HG02870 (cell line): Measurements from ENCODE around the gene AP3S1.
"Not testable (repeated sequence)": the region's sequence is repeated elsewhere in the genome, so short reads cannot be mapped to it uniquely, and the experiment has no call there.

Source experiments
- ATAC-seq: cut with Tn5 transposase; IDR thresholded peaks from one replicate; pipeline ENCODE4 v1.9.1; 2021; ENCODE audit warnings: mild to moderate bottlenecking, moderate library complexity; ENCODE audit not compliant: unreplicated experiment

AP3S1 gene

DNA sequence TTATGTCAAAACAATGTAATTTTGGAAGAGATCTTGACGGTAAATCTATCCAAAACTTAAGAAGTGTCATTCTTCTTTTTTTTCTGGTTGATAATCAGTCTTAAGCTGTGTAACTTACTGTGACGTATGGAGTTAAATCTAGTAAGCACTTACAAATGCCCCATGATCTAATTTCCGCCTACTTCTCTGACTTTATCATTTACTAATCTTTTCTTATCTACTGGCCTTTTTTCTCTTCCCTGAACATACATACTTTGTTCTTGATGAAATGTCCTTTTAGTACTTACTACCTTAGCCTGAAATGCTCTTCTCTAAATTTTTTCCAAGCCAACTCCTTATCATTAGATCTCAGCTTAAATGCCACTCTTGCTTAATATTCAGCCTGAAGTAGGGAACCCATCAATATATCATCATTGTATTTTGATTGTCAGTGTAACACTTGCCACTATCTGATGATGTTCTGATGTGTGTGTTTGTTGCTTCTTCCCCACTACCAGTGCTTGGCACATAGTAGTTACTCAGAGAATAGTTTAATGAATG lies 27.6 kb downstream of the AP3S1 start:
- ATAC-seq, result no peak

DNA sequence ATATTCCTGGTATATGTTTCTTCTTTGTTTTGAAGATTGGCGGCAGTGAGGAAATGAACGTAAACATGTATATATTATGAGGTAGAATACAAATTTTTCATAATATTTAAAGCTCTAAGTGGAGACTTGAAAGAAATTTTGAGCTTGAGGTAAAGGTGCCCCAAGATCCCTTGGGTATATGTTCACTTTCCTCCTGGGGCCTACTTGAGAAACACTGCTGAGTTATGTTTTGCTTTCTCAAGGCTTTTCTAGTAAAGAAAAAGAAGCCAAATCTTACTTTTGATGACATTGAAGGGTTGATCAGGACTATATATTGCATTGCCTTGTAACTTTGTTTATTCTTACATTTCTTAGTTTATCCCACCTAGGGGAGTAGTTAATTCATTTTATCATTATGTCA lies 30.7 kb downstream of the AP3S1 start:
- no peak for ATAC-seq

DNA sequence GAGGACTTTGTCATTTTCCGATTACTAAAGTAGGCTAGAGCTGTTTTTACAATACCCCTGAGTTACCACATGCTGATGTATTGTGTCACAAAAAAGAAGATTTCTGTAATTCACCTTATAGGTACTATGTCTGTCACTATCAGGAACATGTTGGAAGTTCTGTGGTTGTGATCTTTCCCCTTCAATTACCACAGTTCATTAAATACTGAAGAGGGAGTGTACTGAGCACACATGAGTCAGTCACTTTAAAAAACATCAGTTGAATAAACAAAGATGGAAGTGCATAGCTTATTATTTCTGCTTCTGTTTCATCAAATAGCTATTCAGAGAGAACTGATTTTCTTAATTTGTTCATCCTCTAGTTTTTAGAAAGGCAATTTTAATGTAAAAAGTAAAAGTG lies 31.7 kb downstream of the AP3S1 start:
- ATAC-seq, result no peak

DNA sequence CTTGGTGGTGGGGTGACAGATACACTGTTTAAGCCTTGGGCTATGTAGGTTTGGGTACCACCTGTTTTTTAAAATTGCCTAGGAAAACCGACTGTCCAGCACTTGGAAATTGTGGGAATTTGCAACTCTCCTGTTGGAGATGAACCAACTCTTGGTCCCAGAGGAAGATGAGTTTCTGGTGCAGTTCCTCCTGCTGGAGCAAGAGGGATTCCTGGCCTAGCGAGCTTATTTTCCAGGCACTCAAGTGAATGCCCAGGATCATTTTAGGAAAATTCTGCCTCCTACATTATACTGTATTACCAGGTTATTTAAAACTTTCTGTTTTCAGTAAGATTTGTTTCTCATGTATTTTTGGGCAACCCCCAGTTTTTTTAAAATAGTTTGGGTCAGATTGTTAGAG lies 33.7 kb downstream of the AP3S1 start:
- ATAC-seq, result no peak

DNA sequence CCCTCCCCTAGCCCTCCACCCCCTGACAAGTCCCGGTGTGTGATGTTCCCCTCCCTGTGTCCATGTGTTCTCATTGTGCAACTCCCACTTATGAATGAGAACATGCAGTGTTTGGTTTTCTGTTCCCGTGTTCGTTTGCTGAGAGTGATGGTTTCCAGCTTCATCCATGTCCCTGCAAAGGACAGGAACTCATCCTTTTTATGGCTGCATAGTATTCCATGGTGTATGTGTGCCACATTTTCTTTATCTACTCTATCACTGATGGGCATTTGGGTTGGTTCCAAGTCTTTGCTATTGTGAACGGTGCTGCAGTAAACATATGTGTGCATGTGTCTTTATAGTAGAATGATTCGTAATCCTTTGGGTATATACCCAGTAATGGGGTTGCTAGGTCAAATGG lies 35.6 kb downstream of the AP3S1 start:
- not testable (repeated sequence) for ATAC-seq

DNA sequence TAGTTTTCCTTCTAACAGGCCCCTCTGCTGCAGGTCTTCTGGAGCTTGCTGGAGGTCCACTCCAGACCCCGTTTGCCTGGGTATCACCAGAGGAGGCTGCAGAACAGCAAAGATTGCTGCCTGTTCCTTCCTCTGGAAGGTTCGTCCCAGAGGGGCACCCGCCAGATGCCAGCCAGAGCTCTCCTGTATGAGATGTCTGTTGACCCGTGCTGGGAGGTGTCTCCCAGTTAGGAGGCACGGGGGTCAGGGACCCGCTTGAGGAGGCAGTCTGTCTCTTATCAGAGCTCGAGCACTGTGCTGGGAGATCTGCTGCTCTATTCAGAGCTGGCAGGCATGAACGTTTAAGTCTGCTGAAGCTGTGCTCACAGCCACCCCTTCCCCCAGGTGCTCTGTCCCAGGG lies 40.7 kb downstream of the AP3S1 start:
- not testable (repeated sequence) for ATAC-seq

DNA sequence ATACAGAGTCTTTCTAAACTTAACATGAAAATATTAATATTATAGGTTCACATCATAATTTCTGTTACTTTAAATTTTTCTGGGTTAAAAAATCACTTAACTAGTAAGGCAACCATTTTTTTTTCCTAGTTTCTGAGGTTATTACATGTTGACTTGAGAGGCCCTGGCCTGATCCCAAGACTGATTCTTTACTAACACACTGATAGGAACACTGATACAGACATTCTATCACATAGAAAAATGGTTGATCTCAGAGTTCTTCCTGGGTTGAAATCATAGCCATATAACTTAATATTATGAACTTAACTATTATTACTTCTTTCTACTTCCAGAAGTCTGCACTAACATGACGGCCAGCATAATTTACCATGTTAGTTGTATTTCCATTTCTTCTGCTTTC lies 43.0 kb downstream of the AP3S1 start:
- ATAC-seq, result no peak

DNA sequence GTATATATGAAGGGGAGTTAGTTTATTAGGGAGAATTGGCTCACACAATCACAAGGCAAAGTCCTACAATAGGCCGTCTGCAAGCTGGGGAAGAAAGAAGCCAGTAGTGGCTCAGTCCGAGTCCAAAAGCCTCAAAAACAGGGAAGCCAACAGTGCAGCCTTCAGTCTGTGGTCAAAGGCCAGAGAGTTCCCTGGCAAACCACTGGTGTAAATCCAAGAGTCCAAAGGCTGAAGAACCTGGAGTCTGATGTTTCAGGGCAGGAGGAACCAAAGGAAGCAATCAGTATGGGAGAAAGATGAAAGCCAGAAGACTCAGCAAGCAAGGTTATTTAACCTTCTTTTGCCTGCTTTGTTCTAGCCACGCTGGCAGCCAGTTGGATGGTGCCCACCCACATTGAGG lies 43.5 kb downstream of the AP3S1 start:
- ATAC-seq, result not testable (repeated sequence)

DNA sequence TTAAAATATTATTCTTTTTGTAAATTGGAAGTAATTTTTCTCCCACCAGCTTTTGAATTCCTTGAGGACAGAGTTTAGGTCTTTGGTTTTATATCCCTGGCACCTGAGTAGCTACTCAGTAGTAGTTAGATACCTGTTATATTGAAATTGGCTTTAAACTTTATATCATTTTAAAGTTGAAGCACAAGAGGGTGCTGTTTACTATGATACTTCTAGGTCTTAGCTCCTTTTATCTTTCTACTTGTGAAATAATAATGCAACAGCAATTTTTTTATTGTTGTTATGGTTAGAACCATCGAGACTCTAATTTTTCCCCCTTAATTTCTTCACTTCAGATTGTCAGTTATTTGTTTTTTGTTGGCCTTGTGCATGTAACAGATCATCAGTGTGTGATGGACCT lies 46.3 kb downstream of the AP3S1 start:
- no peak for ATAC-seq

DNA sequence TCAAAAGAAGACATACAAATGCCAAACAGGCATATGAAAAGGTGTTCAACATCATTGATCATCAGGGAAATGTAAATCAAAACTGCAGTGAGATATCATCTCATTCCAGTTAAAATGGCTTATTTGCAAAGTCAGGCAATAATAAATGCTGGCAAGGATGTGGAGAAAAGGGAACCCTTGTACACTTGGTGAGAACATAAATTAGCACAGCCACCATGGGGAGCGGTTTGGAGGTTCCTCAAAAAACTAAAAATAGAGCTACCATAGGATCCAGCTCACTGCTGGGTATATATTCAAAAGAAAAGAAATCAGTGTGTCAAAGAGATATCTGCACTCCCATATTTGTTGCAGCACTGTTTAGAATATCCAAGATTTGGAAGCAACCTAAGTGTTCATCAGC lies 50.3 kb downstream of the AP3S1 start:
- ATAC-seq, result no peak

DNA sequence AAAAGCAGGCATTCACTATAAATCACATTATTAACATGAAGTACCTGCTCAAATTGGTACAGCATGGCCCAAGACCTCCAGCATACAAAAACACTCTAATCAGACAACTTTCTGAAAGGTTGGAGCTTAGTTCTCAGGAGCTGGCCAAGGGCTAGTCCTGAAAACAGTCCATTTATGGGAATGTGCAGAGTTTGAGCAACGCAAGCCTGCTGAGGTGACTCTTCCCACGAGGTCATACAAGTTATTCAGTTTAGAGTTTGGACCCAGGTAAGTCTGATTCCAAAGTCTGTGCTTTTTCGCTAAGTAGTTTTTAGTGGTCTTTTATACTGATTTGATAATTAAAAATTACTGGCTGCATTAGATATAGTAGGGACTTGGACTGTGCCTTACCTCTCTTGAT lies 52.6 kb downstream of the AP3S1 start:
- no peak for ATAC-seq

DNA sequence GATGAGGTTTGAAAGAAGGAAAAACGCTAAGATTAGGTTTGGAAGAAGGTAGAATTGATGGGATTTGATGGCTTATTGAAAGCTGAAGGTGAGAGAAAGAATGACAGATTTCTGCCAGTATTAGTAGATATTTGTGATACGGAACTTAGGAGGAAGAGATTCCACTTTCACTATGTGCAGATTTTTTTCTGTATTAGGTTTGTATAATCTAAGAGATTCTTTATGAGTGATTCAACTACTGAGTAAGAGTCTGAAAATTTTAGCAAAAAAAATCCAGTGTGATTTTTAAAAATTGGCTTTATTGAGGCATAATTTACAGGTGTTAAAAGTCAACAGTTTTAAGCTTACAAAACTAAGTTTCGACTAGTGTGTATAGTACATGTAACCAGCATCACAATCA lies 54.1 kb downstream of the AP3S1 start:
- no peak for ATAC-seq

DNA sequence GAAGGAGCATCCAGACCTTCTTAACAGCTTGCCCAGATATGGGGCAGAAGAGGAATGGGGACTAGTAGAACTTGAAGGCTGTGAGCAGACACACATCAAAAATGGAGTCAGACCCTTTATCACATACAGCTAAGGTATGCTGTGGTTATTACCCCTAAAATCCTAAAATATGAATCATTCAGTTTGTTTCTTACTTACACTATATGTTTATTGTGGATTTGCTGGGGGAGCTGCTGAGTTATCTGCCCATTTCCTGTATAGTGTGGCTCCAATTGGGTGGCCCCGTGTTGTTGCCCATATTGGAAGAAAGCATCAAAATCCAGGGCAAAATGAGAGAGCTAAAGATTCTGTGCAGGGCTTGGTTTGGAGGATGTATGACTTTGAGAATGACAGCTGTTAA lies 56.9 kb downstream of the AP3S1 start:
- ATAC-seq, result no peak

DNA sequence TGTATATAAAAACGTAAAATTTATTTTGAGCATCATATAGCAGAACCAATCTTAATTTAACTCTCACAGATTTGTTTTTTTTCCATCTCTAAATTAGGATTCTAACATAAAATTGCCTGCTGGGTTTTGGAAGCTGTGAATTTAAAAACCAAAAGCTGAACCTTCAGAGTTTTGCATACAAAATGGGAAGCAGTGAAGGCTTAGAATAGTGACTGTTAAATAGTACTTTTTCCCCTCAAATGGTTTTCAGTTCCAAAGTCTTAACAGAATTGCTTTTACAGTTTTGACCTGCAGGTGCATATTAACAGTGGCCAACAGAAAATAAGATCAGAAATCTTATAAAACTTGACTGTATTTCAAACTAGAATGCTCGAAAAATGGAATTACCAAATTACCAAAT lies 65.4 kb downstream of the AP3S1 start:
- no peak for ATAC-seq

DNA sequence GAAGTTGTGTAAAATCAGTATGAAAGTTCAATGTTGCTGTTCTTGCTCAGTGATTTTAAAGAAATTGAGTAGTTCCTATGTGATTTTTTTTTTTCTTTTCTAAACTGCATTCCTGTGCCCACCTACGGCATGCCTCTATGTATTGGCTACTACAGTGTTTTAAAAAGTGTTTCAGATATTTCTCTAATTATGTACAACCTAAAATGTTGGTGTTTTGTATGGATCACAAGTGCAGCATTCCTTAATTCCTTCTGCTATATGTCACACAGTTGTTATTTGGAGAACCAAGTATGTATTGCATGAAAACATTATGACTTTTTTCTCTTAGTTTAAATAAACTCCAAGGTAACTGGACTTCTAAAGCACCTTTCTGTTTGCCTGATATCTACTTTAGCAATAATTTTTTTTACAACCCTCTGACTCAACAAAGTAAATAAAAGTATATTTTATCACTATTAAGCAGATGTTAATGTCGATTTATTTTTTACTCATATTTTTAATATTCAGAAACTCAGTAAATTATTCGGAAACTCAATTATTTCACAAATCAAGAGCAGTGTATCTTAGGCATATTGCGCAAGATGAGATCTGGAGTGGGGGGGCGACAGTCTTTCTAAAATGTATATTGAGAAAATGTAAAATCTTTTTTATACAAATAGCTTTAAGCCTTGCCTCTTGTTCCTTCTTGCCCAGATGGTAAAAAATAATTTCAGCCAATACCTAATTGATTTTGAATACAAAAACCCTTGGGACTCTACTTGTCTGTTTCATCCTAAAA lies 72.1 kb downstream of the AP3S1 start:
- not testable (repeated sequence) for ATAC-seq

DNA sequence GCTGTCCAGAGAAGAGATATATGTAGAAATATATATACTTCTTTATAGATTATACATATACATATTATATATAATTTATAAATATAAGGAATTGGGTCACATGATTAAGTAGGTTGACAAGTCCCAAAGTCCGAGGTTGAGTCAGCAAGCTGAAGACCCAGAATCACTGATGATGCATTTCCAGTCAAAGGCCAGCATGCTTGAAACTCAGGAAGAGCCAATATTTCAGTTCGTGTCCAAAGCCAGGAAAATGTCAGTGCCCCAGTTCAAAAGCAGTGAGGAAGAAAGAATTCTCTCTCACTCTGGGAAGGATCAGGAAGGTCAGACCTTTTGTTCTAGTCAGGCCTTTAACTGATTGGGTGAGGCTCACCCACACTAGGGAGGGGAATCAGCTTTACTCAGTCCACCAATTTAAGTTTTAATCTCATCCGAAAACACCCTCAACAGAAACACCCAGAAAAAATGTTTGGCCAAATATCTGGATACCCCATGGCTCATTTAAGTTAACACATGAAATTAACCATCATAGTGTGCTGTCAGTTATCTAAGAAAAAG lies 78.5 kb downstream of the AP3S1 start:
- no peak for ATAC-seq

DNA sequence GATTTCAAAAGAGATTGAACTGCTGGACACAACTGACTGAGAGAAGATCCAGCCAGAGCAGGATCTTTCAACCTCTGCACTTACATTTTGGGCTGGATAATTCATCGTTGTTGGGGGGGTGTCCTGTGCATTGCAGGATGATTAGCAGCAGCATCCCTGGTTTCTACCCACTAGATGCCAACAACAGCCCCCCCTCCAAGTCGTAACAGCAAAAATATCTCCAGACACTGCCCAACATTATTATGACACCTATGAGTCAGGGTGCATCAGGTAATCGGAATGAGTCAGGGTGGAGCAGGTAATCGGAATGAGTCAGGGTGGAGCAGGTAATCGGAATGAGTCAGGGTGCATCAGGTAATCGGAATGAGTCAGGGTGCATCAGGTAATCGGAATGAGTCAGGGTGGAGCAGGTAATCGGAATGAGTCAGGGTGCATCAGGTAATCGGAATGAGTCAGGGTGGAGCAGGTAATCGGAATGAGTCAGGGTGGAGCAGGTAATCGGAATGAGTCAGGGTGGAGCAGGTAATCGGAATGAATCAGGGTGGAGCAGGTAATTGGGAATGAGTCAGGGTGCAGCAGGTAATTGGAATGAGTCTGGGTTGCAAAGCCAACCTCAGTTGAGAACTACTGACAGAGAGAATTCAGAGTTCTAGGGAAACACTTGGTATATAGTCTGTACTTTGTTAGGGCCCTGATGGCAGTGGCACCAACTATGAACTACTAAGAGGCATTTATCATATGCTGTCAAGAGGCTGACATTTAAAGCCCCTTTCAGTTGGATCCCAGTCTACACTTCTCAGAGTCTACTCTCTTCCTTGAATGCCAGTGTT lies 87.1 kb downstream of the AP3S1 start:
- ATAC-seq, result not testable (repeated sequence)

DNA sequence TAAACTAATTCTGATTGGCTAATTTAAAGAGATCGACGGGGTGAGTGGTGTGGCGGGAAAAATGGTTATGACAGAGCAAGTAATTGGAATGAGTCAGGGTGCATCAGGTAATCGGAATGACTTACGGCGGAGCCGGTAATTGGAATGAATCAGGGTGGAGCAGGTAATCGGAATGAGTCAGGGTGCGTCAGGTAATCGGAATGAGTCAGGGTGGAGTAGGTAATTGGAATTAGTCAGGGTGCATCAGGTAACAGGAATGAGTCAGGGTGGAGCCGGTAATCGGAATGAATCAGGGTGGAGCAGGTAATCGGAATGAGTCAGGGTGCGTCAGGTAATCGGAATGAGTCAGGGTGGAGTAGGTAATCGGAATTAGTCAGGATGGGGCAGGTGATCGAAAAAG lies 88.4 kb downstream of the AP3S1 start:
- not testable (repeated sequence) for ATAC-seq

DNA sequence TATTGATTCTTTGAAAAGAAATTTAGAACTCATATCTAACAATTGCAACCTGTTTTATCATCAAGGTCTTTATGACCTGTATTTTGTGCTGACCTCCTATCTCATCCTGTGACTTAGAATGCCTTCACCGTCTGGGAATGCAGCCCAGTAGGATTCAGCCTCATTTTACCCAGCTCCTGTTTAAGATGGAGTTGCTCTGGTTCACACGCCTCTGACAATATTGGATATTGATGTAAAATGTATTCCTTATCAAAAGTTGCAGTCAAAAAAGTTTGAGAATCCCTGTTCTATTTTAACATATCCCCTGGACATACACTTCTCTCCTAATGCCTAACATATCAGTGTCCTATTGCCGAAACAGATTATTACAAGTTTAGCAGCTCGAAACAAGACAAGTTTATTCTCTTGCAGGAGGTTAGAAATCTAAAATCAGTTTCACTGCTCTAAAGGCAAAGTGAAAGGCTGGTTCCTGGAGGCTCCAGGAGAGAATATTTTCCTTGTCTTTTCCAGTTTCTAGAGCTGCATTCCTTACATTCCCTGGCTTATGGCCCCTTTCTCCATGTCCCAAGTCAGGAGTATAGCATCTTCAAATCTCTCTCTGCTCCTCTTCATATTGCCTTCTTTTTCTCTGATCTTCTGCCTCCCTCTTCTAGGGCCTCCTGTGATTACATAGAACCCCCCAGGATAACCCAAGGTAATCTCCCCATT lies 89.0 kb downstream of the AP3S1 start:
- no peak for ATAC-seq

DNA sequence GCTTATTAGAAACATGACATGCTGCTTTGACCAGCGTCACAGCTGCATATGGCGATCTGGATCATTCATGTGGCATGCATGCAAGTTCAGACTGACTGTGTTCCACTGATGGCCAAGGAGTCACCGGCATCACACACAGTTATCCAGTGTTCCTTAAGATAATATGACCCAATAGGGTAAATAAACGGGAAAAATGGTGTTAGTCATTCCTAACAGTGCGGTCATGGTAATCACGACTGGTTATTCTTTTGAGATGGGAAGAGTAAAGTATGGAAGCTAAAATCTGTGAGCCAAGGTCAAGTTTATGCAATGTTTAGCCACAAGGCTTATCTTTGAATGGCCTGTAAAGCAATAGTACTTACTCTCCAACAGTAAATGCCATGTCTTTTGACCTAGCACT lies 91.3 kb downstream of the AP3S1 start:
- no peak for ATAC-seq

DNA sequence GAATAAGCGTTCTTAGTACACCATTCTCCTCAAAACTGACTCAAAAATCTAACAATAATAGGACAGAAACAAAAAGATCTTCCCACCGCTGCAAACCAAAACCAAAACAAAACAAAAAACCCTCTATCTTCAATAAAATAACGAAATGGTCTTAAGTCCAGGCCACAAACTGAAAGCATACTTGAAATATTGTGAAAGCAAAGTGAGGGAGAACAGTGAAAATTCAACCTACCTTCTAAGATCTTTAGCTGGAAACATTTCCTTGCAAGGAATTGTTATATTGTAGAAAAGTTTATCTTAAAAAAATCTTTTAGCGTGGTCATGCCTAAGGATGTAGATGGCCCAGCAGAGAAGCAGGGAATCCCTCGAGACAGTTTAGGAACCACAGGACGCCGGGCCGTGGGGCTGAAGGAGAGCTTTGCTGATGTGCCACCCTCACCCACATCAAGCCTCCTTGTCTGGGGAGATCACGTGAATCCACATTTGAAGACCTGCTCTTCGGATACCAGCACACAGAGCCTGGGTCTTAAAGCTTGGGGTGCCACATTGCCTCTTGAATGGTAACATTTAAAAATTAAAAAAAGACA lies 92.7 kb downstream of the AP3S1 start:
- no peak for ATAC-seq
